Hepatocyte (in vitro differentiated cells): ENCODE results near the gene BACH2. TPM values are rescaled to one million over a fixed set of nuclear protein-coding genes. Genes with fewer than 3 reads are reported as not detected.

ENCODE experiments used
- DNase-seq: peaks from one replicate; pipeline ENCODE4 v3.0.0-alpha.2; 2016; ENCODE audit warnings: low spot score
- H2AFZ ChIP-seq: fragments of 200-600 bp; sonication (generic); 2 replicates; pipeline ENCODE4 v1.6.0; 2016; ENCODE audit warnings: antibody characterized with exemption, mild to moderate bottlenecking
- H3K27ac ChIP-seq: fragments of 200-600 bp; sonication (generic); 2 replicates; pipeline ENCODE4 v1.5.1; 2016; ENCODE audit warnings: mild to moderate bottlenecking
- H3K27me3 ChIP-seq: fragments of 200-600 bp; sonication (generic); 2 replicates; pipeline ENCODE4 v1.6.1; 2016
- H3K36me3 ChIP-seq: fragments of 200-600 bp; sonication (generic); replicated peaks from 2 replicates; pipeline ENCODE4 v1.5.1; 2016; ENCODE audit warnings: low read depth; ENCODE audit not compliant: insufficient read depth
- H3K4me1 ChIP-seq: fragments of 200-600 bp; sonication (generic); 2 replicates; pipeline ENCODE4 v1.5.1; 2016; ENCODE audit warnings: mild to moderate bottlenecking, moderate library complexity; ENCODE audit not compliant: insufficient read depth
- H3K4me2 ChIP-seq: fragments of 200-600 bp; sonication (generic); 2 replicates; pipeline ENCODE4 v1.6.0; 2016
- H3K4me3 ChIP-seq: fragments of 200-600 bp; sonication (generic); 2 replicates; pipeline ENCODE4 v1.5.1; 2016; ENCODE audit warnings: mild to moderate bottlenecking
- H3K79me2 ChIP-seq: fragments of 200-600 bp; sonication (generic); 2 replicates; pipeline ENCODE4 v1.6.0; 2017; ENCODE audit warnings: mild to moderate bottlenecking
- H3K9me2 ChIP-seq: fragments of 200-600 bp; sonication (generic); replicated peaks from 2 replicates; pipeline ENCODE4 v1.6.0; 2017; ENCODE audit warnings: mild to moderate bottlenecking; ENCODE audit not compliant: insufficient read depth
- H3K9me3 ChIP-seq: fragments of 200-600 bp; sonication (generic); 2 replicates; pipeline ENCODE4 v1.5.1; 2016; ENCODE audit warnings: low read depth, mild to moderate bottlenecking
- H4K20me1 ChIP-seq: fragments of 200-600 bp; sonication (generic); 2 replicates; pipeline ENCODE4 v1.6.0; 2016; ENCODE audit warnings: mild to moderate bottlenecking; ENCODE audit not compliant: insufficient read depth, poor library complexity, severe bottlenecking
- CTCF ChIP-seq: fragments of 200-600 bp; sonication (generic); IDR thresholded peaks from 2 replicates; pipeline ENCODE4 v1.5.1; 2016; ENCODE audit warnings: antibody characterized with exemption, mild to moderate bottlenecking; ENCODE audit not compliant: poor library complexity
- EZH2 ChIP-seq: fragments of 200-600 bp; sonication (generic); IDR thresholded peaks from 2 replicates; pipeline ENCODE4 v1.6.1; 2016; ENCODE audit warnings: antibody characterized with exemption, mild to moderate bottlenecking, borderline replicate concordance
- EZH2phosphoT487 ChIP-seq: fragments of 200-600 bp; sonication (generic); IDR thresholded peaks from one replicate; pipeline ENCODE4 v1.6.1; 2018; ENCODE audit warnings: antibody characterized with exemption, mild to moderate bottlenecking, low read depth, moderate library complexity; ENCODE audit not compliant: unreplicated experiment, severe bottlenecking
- WGBS: methylation state at CpG from one replicate; pipeline ENCODE4 v1.1.6; 2016; ENCODE audit warnings: low lambda C conversion rate; ENCODE audit errors: missing lambda C conversion rate; 5-methylcytosine and 5-hydroxymethylcytosine counted together
- polyA plus RNA-seq: library from polyadenylated mRNA; unstranded; fragments of >200 nt; fragmentation: Nextera tagmentation; extraction: Ambion mirVana; gene quantifications from 2 replicates; pipeline ENCODE4 v1.2.1, GENCODE V29; 2016
- total RNA-seq: library from RNA; depleted of rRNA; stranded (reverse); fragments of >200 nt; gene quantifications from 2 replicates; pipeline ENCODE4 v1.2.3, GENCODE V29; 2014

The BACH2 gene
- total and polyA plus RNA-seq, 2 experiments from 2014 or later, result 2.3 to 2.6 TPM

DNA sequence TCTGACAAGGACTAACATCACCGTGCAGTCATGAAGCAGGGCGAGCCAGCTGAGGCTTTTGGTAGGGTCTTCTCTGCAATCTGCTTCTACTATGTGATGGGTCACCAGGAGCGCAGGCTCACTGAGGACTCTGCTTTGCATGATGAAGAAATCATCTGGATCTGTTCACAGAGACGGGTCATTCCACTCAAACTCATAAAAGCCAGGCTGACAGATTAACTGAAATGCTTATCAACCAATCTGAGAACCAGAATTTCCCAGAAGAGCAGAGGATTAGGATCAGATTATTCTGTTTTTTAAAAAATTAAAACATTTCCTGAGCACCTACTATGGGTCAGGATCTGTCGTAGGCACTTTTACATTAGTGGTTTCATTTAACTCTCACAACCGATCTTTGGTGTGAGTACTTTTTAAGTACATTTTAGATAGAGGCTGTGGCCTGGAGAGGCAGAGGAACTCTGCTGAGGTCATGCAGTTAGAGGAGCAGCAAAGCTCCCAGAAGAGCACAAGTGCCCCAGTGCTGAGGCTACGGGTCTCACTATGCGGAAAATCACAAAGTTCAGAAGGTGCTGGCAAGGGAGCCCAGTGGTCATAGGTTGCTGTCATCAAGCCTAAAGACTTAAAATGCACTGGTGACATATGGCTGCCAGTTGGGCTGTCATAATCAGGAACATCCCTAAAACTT lies 109.1 kb downstream of the BACH2 start:
- H2AFZ ChIP-seq, result no peak overlapping the region
- H3K4me2 ChIP-seq, result peak overlapping the region; percentile 15
- no peak for DNase-seq
- no peaks in the 10 kb centered on the region for H3K79me2 ChIP-seq
- no peaks in the 10 kb centered on the region for H3K9me2 ChIP-seq
- H3K4me3 ChIP-seq, result no peak overlapping the region
- H4K20me1 ChIP-seq, result no peaks in the 10 kb centered on the region
- peaks cover 32% of the 10 kb centered on the region for H3K4me1 ChIP-seq
- TF ChIP-seq CTCF, result no peak
- TF ChIP-seq EZH2, result no peak
- no peak for TF ChIP-seq EZH2phosphoT487
- H3K36me3 ChIP-seq, result no peaks in the 10 kb centered on the region
- H3K27me3 ChIP-seq, result no peaks in the 10 kb centered on the region
- H3K27ac ChIP-seq, result peak overlapping the region; percentile 39
- H3K9me3 ChIP-seq, result no peaks in the 10 kb centered on the region
- 46% methylated on average over 8 of the region's 8 CpGs for WGBS

DNA sequence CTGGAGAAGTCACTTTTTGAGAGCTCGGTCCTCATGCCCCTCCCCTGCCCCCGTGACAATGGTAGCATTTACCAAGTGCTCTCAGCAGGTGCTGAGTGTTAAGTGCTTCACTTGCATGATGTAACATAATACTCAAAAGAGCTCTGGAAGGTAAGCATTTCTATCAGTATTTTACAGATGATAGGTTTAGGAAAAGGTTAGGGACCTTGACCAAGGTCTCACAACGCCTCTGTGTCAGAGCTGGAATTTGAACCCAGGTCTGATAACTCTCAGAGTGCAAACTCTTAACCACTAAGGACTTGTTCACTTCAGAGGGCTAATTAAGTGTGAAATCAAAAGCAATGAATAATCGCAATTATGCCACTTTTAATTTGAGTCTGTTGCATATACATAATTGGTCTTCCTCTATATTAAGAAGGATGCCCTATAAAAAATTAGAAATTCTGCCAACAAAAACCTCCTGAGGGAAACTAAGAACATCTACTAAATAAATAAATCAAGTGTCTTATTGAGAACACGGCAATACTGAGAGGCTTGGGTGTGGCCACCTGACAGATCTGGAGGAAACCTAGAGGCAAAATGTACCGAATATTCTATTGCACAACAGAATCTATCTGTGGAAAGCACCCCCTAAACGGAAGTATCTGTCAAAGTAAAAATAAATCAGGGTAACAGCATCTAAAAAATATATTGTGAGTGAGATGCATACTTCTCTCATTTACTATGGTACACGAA lies 109.8 kb downstream of the BACH2 start:
- H3K4me1 ChIP-seq, result peaks cover 37% of the 10 kb centered on the region
- H3K4me3 ChIP-seq, result no peak overlapping the region
- TF ChIP-seq EZH2phosphoT487, result no peak
- no peak for TF ChIP-seq EZH2
- no peak for TF ChIP-seq CTCF
- peak overlapping the region; percentile 39 for H3K27ac ChIP-seq
- peak overlapping the region; percentile 15 for H3K4me2 ChIP-seq
- WGBS, result 51% methylated on average over 8 of the region's 8 CpGs
- H3K9me3 ChIP-seq, result no peaks in the 10 kb centered on the region
- H3K79me2 ChIP-seq, result no peaks in the 10 kb centered on the region
- no peak for DNase-seq
- H3K36me3 ChIP-seq, result no peaks in the 10 kb centered on the region
- H4K20me1 ChIP-seq, result no peaks in the 10 kb centered on the region
- no peak overlapping the region for H2AFZ ChIP-seq
- H3K27me3 ChIP-seq, result no peaks in the 10 kb centered on the region
- H3K9me2 ChIP-seq, result no peaks in the 10 kb centered on the region

DNA sequence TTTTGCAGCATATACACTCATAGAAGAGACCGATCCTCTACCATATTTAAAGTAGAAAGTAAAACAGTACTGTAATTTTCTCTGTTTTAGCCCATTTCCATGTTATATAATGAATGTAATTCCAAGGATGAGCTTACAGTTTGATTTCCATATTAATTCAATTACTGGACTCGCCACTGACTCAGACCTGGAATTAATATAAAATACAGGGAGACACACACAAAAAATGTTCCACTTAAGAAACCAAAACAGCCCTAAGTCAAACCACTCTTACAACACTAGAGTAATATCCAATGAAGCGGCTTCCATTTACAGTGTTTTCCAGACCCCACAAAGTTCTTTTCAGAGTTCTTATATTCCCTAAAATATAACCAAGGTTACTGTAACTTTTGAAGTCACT lies 110.6 kb downstream of the BACH2 start:
- H3K4me3 ChIP-seq, result no peak overlapping the region
- H2AFZ ChIP-seq, result no peak overlapping the region
- H3K9me2 ChIP-seq, result no peaks in the 10 kb centered on the region
- WGBS, result 92% methylated on average over 3 of the region's 3 CpGs
- no peaks in the 10 kb centered on the region for H3K9me3 ChIP-seq
- no peak overlapping the region for H3K27ac ChIP-seq
- no peaks in the 10 kb centered on the region for H3K36me3 ChIP-seq
- no peak for DNase-seq
- no peak for TF ChIP-seq EZH2
- no peak for TF ChIP-seq EZH2phosphoT487
- TF ChIP-seq CTCF, result no peak
- H3K27me3 ChIP-seq, result no peaks in the 10 kb centered on the region
- H3K79me2 ChIP-seq, result no peaks in the 10 kb centered on the region
- H3K4me2 ChIP-seq, result no peak overlapping the region
- H4K20me1 ChIP-seq, result no peaks in the 10 kb centered on the region
- peaks cover 37% of the 10 kb centered on the region for H3K4me1 ChIP-seq
